Gastroesophageal sphincter (tissue), 3 donors: ENCODE results near the gene IST1.

Experiments used
- CTCF ChIP-seq, 4 experiments: fragments of 200-600 bp in 2 of 4; fragments of 450-650 bp in 2 of 4; sonication (generic) in 1 of 4; IDR thresholded peaks; one replicate each; pipeline ENCODE4 v1.5.1; 2017 to 2019; ENCODE audit warnings: antibody characterized with exemption in 4 of 4, mild to moderate bottlenecking in 2 of 4, moderate library complexity in 2 of 4
- EP300 ChIP-seq: sonication (generic); formaldehyde crosslinking; IDR thresholded peaks from one replicate; pipeline ENCODE4 v1.6.1; 2017; ENCODE audit warnings: antibody characterized with exemption, mild to moderate bottlenecking
- POLR2A ChIP-seq, 2 donors: fragments of 450-650 bp; IDR thresholded peaks; one replicate each; pipeline ENCODE4 v1.6.1; 2017; ENCODE audit warnings: antibody characterized with exemption in 2 of 2, mild to moderate bottlenecking in 2 of 2, moderate library complexity in 1 of 2
- POLR2AphosphoS5 ChIP-seq: sonication (generic); formaldehyde crosslinking; IDR thresholded peaks from one replicate; pipeline ENCODE4 v1.6.1; 2017; ENCODE audit warnings: antibody characterized with exemption

- TF ChIP-seq CTCF (IDR thresholded peaks at IDR 0.05), result no peak
- no peak for TF ChIP-seq POLR2A (IDR thresholded peaks at IDR 0.05)
- no peak for TF ChIP-seq EP300
- no peak for TF ChIP-seq POLR2AphosphoS5
Observed at GRCh38 chr16:71924710-71925109, 29.4 kb downstream of the IST1 start.
